T-cell (primary cell): ENCODE results near the gene MBD3L2. TPM values are rescaled to one million over a fixed set of nuclear protein-coding genes. Genes with fewer than 3 reads are reported as not detected.
"Not testable (repeated sequence)": the region's sequence is repeated elsewhere in the genome, so short reads cannot be mapped to it uniquely, and the experiment has no call there.

Experiments used
- ATAC-seq, 4 experiments: fragments of 200-7000 bp in 3 of 4; fragments of 150-1000 bp in 1 of 4; cut with Tn5 transposase; replicated peaks in 1 of 4; 1 replicate in 3 of 4; 2 replicates in 1 of 4; pipeline ENCODE4 v1.10.0; 2021; ENCODE audit warnings: moderate library complexity in 3 of 4, mild to moderate bottlenecking in 2 of 4, moderate number of reproducible peaks in 1 of 4
- CTCF ChIA-PET, 2 donors: fragments of 300-600 bp; sonication (Branson Sonifier 250); formaldehyde crosslinking; loops; one replicate each; lab custom pipeline; 2022; ENCODE audit warnings: antibody characterized with exemption in 2 of 2; lab: Charles Lee
- POLR2A ChIA-PET, 2 donors: fragments of 300-600 bp; sonication (Branson Sonifier 250); formaldehyde crosslinking; loops; one replicate each; lab custom pipeline; 2022; ENCODE audit warnings: antibody characterized with exemption in 2 of 2; lab: Charles Lee
- DNase-seq, 35 experiments: peaks; one replicate each; pipeline versions ENCODE4 v3.0.0 to v3.0.0-alpha.2; 2013 to 2023
- H3K27ac ChIP-seq: one replicate; pipeline ENCODE4 v1.5.1; 2013; ENCODE audit warnings: low read length
- H3K27me3 ChIP-seq, 2 experiments: replicated peaks in 1 of 2; 1 replicate in 1 of 2; 2 replicates in 1 of 2; pipeline versions ENCODE4 v1.6.1 to v1.7.0; 2013; ENCODE audit warnings: low read length in 1 of 2, mixed read lengths in 1 of 2; ENCODE audit not compliant: control insufficient read depth in 2 of 2, insufficient read depth in 2 of 2; ENCODE audit errors: extremely low read depth in 1 of 2
- H3K36me3 ChIP-seq, 2 donors: 1 replicate in 1 of 2; 2 replicates in 1 of 2; pipeline versions ENCODE4 v1.6.1 to v1.7.0; 2013; ENCODE audit warnings: low read length in 1 of 2; ENCODE audit not compliant: control insufficient read depth in 2 of 2, insufficient read depth in 1 of 2; ENCODE audit errors: extremely low read depth in 1 of 2
- H3K4me1 ChIP-seq, 2 experiments: 1 replicate in 1 of 2; 2 replicates in 1 of 2; pipeline versions ENCODE4 v1.6.1 to v1.7.0; 2013; ENCODE audit warnings: low read length in 2 of 2, mixed read lengths in 1 of 2; ENCODE audit not compliant: insufficient read depth in 2 of 2, control insufficient read depth in 1 of 2; ENCODE audit errors: extremely low read depth in 1 of 2
- H3K4me3 ChIP-seq, 2 donors: 1 replicate in 1 of 2; 2 replicates in 1 of 2; pipeline versions ENCODE4 v1.5.1 to v1.7.0; 2013; ENCODE audit warnings: mild to moderate bottlenecking in 2 of 2, low read length in 1 of 2, moderate library complexity in 1 of 2; ENCODE audit not compliant: control insufficient read depth in 1 of 2; ENCODE audit errors: extremely low read depth in 1 of 2
- H3K9me3 ChIP-seq: 2 replicates; pipeline ENCODE4 v1.7.0; 2013
- H3K27ac Mint-ChIP-seq, 2 donors: one replicate each; pipeline ENCODE4 v1.8.0; 2020 to 2021; ENCODE audit warnings: mild to moderate bottlenecking in 2 of 2, mixed read lengths in 2 of 2
- H3K27me3 Mint-ChIP-seq, 2 donors: one replicate each; pipeline ENCODE4 v1.8.0; 2021 to 2022; ENCODE audit warnings: mixed read lengths in 2 of 2
- H3K36me3 Mint-ChIP-seq: one replicate; pipeline ENCODE4 v1.8.0; 2021; ENCODE audit warnings: mixed read lengths
- H3K4me1 Mint-ChIP-seq, 3 donors: one replicate each; pipeline ENCODE4 v1.8.0; 2020 to 2022; ENCODE audit warnings: mixed read lengths in 3 of 3, mild to moderate bottlenecking in 1 of 3
- H3K4me3 Mint-ChIP-seq, 3 donors: one replicate each; pipeline ENCODE4 v1.8.0; 2020 to 2022; ENCODE audit warnings: mild to moderate bottlenecking in 3 of 3, mixed read lengths in 3 of 3, moderate library complexity in 3 of 3
- H3K9me3 Mint-ChIP-seq, 3 donors: one replicate each; pipeline ENCODE4 v1.8.0; 2020 to 2022; ENCODE audit warnings: mixed read lengths in 3 of 3
- WGBS: methylation state at CpG from one replicate; pipeline ENCODE4 v1.1.5; 2013; ENCODE audit warnings: missing lambda C conversion rate; ENCODE audit not compliant: insufficient coverage; 5-methylcytosine and 5-hydroxymethylcytosine counted together
- total RNA-seq, 35 experiments: library from RNA in 6 of 35; stranded (reverse) in 6 of 35; fragments of 120-200 nt in 1 of 35; gene quantifications; one replicate each; pipeline versions ENCODE4 v1.2.1 to v1.2.4 and lab custom pipeline; 2013 to 2026

The MBD3L2 gene
- total RNA-seq, 5 donors from 2014 or later (not counting 1 experiment from before 2014, with no cell fraction given) = not detected

- H3K4me1 ChIP-seq, DNase-seq, H3K36me3 ChIP-seq, ATAC-seq, H3K4me3 ChIP-seq, H3K36me3 Mint-ChIP-seq, H3K27me3 ChIP-seq, H3K9me3 ChIP-seq, H3K27ac Mint-ChIP-seq, H3K9me3 Mint-ChIP-seq, H3K27me3 Mint-ChIP-seq, H3K27ac ChIP-seq, H3K4me3 Mint-ChIP-seq, H3K4me1 Mint-ChIP-seq, POLR2A ChIA-PET: not testable (repeated sequence)
- CTCF ChIA-PET = interaction anchor here in 1 of 2 donors (0.6 kb wide), 1 partner anchor 356 kb away, joined by 3 read pairs; no protein-coding TSS in a partner anchor
- WGBS = no CpG with 5 or more reads among the region's 9 CpGs
Observed at GRCh38 chr19:7030278-7030677, 18.8 kb upstream of the MBD3L2 start, which contains the start of gene MBD3L5. MBD3L5 (plus strand) TSS chr19:7030578; CDS start chr19:7030612, 34 bp downstream.

GRCh38 chr19:7040079-7040478 is 9.0 kb upstream of the MBD3L2 start, which contains the start of gene MBD3L4:
MBD3L4 (minus strand) TSS chr19:7040179; CDS start chr19:7040144, 35 bp downstream.
- H3K4me1 ChIP-seq, DNase-seq, H3K27ac Mint-ChIP-seq, H3K36me3 ChIP-seq, H3K27me3 ChIP-seq, H3K9me3 Mint-ChIP-seq, H3K4me3 Mint-ChIP-seq, ATAC-seq, H3K36me3 Mint-ChIP-seq, H3K27me3 Mint-ChIP-seq, CTCF ChIA-PET, H3K27ac ChIP-seq, H3K4me1 Mint-ChIP-seq, H3K4me3 ChIP-seq, POLR2A ChIA-PET, H3K9me3 ChIP-seq: not testable (repeated sequence)
- WGBS = no CpG with 5 or more reads among the region's 9 CpGs

GRCh38 chr19:7041563-7041962 is 7.6 kb upstream of the MBD3L2 start:
- H3K4me1 ChIP-seq, H3K36me3 ChIP-seq, H3K27me3 Mint-ChIP-seq, H3K4me3 Mint-ChIP-seq, H3K9me3 Mint-ChIP-seq, H3K27me3 ChIP-seq, H3K4me3 ChIP-seq, H3K27ac Mint-ChIP-seq, H3K27ac ChIP-seq, H3K4me1 Mint-ChIP-seq, CTCF ChIA-PET, H3K36me3 Mint-ChIP-seq, POLR2A ChIA-PET, DNase-seq, H3K9me3 ChIP-seq, ATAC-seq: not testable (repeated sequence)
- no CpG with 5 or more reads among the region's 2 CpGs for WGBS

DNA sequence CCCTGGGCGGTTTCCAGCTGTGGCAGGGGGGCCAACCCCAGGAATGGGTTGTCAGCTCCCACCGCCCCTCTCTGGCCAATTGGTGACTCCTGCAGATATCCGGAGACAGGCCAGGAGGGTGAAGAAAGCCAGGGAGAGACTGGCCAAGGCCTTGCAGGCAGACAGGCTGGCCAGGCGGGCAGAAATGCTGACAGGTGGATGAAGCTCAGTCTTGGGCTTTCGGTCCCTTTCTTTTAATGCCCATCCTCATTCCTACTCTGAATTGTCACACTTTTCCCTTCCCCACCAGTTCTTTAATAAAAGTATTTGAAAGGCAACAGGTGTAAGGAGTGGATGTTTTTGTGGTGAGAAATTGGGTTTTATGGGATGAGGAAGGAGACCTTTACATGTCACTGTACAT is 2.3 kb downstream of the MBD3L2 start:
- not testable (repeated sequence) for H3K9me3 Mint-ChIP-seq

GRCh38 chr19:7052896-7053295 is 3.8 kb downstream of the MBD3L2 start:
- H3K27me3 ChIP-seq, H3K36me3 Mint-ChIP-seq, H3K4me1 ChIP-seq, H3K4me3 Mint-ChIP-seq, ATAC-seq, H3K36me3 ChIP-seq, H3K4me1 Mint-ChIP-seq, CTCF ChIA-PET, H3K27ac Mint-ChIP-seq, H3K9me3 Mint-ChIP-seq, H3K9me3 ChIP-seq, H3K27ac ChIP-seq, POLR2A ChIA-PET, DNase-seq, H3K4me3 ChIP-seq, H3K27me3 Mint-ChIP-seq: not testable (repeated sequence)
- no CpG with 5 or more reads among the region's 7 CpGs for WGBS

More for the DNA sequence above, 2.3 kb downstream of the MBD3L2 start:
- DNase-seq, H3K27ac Mint-ChIP-seq, H3K4me1 Mint-ChIP-seq, H3K4me3 Mint-ChIP-seq, H3K27me3 ChIP-seq, H3K27ac ChIP-seq, ATAC-seq, H3K36me3 ChIP-seq, H3K36me3 Mint-ChIP-seq, H3K4me1 ChIP-seq, H3K27me3 Mint-ChIP-seq, H3K4me3 ChIP-seq, POLR2A ChIA-PET, CTCF ChIA-PET, H3K9me3 ChIP-seq: not testable (repeated sequence)
- no CpG with 5 or more reads among the region's 5 CpGs for WGBS

- H3K36me3 ChIP-seq, ATAC-seq, H3K4me1 ChIP-seq, H3K4me3 ChIP-seq, H3K27ac Mint-ChIP-seq, H3K27me3 ChIP-seq, H3K27ac ChIP-seq, H3K36me3 Mint-ChIP-seq, H3K9me3 ChIP-seq, CTCF ChIA-PET, POLR2A ChIA-PET, H3K4me3 Mint-ChIP-seq, H3K27me3 Mint-ChIP-seq, H3K4me1 Mint-ChIP-seq, H3K9me3 Mint-ChIP-seq, DNase-seq: not testable (repeated sequence)
- WGBS = no CpG with 5 or more reads among the region's 14 CpGs
Observed at GRCh38 chr19:7054635-7055368, 5.7 kb downstream of the MBD3L2 start.
